Measurements from ENCODE around the gene DGLUCY.
"Not testable (repeated sequence)": the region's sequence is repeated elsewhere in the genome, so short reads cannot be mapped to it uniquely, and the experiment has no call there.

Gene DGLUCY

DNA sequence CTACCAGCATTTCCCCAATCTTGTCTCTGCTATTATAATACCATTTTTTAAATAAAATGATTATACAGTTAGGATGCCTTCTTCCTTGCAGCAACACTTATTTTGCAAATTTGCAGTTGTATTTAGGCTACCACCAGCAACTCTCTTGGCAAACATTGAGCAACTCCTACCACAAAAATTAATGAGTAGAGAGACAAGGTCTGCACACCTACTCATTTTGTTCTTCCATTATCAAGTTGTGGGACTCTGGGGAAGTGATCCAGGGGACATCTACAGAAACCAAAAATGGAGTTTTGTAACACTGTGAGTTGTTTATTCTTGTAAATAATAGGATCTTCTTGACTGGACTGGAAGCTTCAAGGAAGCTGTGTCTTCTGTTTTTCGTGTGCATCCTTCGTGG, 38.6 kb downstream of the DGLUCY start:
- TF ChIP-seq, protein P1, sequence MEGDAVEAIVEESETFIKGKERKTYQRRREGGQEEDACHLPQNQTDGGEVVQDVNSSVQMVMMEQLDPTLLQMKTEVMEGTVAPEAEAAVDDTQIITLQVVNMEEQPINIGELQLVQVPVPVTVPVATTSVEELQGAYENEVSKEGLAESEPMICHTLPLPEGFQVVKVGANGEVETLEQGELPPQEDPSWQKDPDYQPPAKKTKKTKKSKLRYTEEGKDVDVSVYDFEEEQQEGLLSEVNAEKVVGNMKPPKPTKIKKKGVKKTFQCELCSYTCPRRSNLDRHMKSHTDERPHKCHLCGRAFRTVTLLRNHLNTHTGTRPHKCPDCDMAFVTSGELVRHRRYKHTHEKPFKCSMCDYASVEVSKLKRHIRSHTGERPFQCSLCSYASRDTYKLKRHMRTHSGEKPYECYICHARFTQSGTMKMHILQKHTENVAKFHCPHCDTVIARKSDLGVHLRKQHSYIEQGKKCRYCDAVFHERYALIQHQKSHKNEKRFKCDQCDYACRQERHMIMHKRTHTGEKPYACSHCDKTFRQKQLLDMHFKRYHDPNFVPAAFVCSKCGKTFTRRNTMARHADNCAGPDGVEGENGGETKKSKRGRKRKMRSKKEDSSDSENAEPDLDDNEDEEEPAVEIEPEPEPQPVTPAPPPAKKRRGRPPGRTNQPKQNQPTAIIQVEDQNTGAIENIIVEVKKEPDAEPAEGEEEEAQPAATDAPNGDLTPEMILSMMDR (IDR thresholded peaks at IDR 0.05) = no peak
- no peak for TF ChIP-seq ZFX (IDR thresholded peaks at IDR 0.05; ENCODE audit: borderline replicate concordance)
- no peak overlapping the region for H3K27ac ChIP-seq

DNA sequence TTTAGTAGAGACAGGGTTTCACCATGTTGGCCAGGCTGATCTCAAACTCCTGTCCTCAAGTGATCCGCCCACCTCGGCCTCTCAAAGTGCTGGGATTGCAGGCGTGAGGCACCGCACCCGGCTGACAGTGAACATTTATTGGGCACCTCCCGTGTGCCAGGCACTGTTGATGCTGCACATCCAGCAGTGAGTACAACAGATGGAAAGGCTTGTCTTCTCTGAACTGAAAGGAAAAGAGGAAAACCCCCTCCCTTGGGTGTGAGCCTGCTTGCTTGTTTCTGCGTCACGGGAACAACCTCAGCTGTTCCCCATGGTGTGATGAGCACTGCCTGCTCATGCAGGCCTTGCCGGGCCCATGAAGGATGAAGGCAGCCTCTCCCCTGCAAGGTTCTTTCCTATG, 39.5 kb downstream of the DGLUCY start:
- TF ChIP-seq ZFX (IDR thresholded peaks at IDR 0.05; ENCODE audit: borderline replicate concordance) = no peak
- TF ChIP-seq, protein P1 (IDR thresholded peaks at IDR 0.05) = no peak
- no peak overlapping the region for H3K27ac ChIP-seq

DNA sequence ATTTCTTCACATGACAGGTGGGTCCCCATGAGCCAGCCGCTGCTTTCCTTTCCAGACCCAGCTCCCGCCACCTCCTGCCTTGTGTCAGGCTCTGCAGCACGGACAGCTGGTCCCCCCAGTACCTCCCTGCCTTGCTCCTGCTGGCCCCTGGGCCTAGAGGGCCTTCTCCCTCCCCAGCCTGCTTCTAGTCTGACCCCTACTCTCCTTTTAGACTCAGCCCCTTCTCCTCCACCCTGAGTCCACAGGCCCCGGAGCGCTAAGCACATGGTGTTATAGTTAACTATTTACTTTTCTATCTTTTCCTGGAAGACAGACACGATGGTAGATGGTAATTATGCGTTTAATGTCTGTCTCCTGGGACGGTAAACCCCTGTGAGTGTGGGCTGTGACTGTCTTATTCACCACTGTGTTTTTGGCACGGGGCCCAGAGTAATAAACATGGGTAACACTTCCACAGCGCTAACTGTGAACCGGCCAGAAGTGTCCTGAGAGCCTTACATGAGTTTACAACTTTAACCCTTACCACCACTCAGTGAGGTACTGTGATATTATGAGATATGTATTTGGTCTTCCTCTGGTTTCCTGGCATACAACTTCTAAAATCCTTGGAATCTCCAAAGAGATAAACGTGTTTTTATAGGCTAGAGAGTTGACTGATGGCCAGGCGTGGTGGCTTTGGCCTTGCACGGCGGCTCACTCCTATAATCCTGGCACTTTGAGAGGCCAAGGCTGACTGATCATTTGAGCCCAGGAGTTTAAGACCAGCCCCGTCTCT, 41.2 kb downstream of the DGLUCY start:
- TF ChIP-seq, protein P1 (IDR thresholded peaks at IDR 0.05) = no peak
- no peak for TF ChIP-seq ZFX (IDR thresholded peaks at IDR 0.05; ENCODE audit: borderline replicate concordance)
- H3K27ac ChIP-seq = no peak overlapping the region

DNA sequence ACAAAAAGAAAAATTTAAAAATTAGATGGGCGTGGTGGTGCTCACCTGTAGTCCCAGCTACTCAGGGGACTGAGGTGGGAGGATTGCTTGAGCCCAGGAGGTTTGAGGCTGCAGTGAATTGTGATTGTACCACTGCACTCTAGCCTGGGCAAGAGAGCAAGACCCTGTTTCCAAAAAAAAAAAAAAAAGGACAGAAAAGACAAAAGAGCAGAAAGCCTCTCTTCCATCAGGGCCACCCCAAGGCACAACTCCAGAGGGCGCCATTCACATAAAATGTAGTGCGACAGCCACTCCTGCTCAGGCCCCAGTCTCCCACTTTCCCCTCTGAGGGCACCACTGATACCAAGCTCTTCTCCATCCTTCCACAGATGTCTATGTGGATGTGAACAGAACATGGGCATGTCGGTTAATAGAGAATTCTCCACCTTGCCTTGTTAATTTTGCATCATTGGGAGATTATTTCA, 41.8 kb downstream of the DGLUCY start:
- H3K27ac ChIP-seq = no peak overlapping the region

DNA sequence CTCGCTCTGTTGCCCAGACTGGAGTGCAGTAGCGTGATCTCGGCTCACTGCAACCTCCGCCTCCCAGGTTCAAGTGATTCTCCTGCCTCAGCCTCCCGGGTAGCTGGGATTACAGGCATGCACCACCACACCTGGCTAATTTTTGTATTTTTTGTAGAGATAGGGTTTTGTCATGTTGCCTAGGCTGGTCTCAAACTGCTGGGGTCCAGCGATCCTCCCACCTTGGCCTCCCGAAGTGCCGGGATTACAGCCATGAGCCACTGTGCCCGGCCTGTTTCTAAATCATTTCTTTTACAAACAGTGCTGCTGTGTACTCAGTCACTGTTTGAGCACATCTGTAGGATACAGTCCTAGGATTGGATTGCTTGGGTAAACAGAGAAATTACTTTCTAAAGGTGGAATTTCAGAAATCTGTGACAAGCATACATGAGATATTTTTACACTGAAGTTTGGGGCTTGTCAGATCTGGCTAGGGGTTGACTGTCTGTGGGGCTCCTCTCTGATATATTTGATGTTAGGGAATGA, 42.3 kb downstream of the DGLUCY start:
- not testable (repeated sequence) for H3K27ac ChIP-seq

More for the DNA sequence above, 41.8 kb downstream of the DGLUCY start:
- no peak for TF ChIP-seq ZFX (IDR thresholded peaks at IDR 0.05; ENCODE audit: borderline replicate concordance)
- TF ChIP-seq, protein P1 (IDR thresholded peaks at IDR 0.05) = peak; percentile 34

DNA sequence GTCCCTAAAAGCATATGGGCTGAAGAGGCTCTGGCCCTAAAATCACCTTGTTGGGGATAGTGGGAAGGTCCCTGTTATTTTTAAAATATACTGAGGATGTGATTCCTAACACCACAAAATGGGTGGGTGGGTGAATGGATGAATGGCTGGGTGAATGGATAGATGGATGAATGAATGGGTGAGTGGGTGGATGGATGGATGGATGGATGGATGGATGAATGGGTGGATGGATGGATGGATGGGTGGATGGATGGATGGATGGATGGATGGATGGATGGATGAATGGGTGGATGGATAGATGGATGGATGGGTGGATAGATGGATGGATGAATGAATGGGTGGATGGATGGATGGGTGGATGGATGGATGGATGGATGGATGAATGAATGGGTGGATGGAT, 43.0 kb downstream of the DGLUCY start:
- H3K27ac ChIP-seq = not testable (repeated sequence)

DNA sequence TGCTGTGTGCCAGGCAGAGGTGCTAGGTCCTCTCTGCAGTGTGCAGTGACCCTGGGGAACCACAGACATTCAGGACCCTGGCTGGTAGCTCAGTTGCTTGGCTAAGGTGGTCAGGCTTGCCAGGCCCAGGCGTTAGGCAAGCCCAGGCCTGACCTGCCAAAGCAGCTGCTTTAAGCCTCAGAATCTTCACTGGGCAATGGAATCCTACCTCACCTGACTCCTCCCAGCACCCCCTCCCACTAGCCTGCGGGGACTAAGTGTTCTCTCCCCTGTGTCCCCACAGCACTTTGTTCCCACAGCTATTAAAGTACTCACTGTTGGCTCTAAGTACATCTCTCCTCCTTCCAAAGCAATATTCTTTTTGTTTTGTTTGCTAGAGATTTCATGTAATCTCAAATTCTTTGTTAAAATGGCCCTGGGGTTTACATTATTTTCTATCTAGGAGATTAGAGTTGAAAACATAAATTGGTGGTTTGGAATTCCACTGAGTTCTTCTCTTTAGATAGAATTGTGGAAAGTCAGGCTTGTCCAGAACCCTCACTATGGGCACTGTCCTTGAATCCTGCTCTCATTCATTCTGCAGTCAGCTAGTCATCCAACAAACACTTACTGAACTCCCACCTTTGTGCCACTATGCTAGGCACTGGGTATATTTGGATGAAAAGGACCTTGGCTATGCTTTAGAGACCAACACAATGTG, 44.4 kb downstream of the DGLUCY start:
- TF ChIP-seq ZFX (IDR thresholded peaks at IDR 0.05; ENCODE audit: borderline replicate concordance) = no peak
- TF ChIP-seq, protein P1 (IDR thresholded peaks at IDR 0.05) = no peak
- H3K27ac ChIP-seq = no peak overlapping the region

DNA sequence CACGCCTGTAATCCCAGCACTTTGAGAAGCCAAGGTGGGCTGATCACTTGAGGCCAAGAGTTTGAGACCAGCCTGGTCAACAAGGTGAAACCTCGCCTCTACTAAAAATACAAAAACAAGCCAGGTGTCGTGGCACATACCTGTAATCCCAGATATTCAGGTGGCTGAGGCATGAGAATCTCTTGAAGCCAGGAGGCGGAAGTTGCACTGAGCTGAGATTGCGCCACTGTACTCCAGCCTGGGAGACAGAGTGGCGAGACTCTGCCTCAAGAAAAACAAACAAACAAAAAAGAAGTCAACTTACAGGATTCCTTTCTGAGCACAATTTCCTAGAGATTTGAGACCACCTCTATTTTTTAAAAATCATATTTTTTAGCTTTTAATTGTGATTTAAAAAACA, 45.3 kb downstream of the DGLUCY start:
- TF ChIP-seq ZFX (IDR thresholded peaks at IDR 0.05; ENCODE audit: borderline replicate concordance) = no peak
- TF ChIP-seq, protein P1 (IDR thresholded peaks at IDR 0.05) = no peak

More for the DNA sequence above, 45.3 kb downstream of the DGLUCY start:
- H3K27ac ChIP-seq = no peak overlapping the region
